K562 (cell line): ENCODE data around the gene TAF3. TPM values are rescaled to one million over a fixed set of nuclear protein-coding genes. Genes with fewer than 3 reads are reported as not detected.
A peak's percentile ranks its signal among the peaks of the same experiment; 100 is the strongest.

Experiments
- ATF7 ChIP-seq: fragments of 450-650 bp; IDR thresholded peaks from 2 replicates; pipeline ENCODE4 v1.7.1; 2014; ENCODE audit warnings: mild to moderate bottlenecking, moderate library complexity
- BDP1 ChIP-seq: IDR thresholded peaks from 3 replicates; pipeline ENCODE4 v1.6.1; 2011; ENCODE audit not compliant: insufficient read length, insufficient read depth
- DPF2 ChIP-seq: fragments of 450-650 bp; IDR thresholded peaks from 2 replicates; pipeline ENCODE4 v1.6.1; 2016
- MGA ChIP-seq: fragments of 450-650 bp; IDR thresholded peaks from 2 replicates; pipeline ENCODE4 v1.6.1; 2016; ENCODE audit warnings: mild to moderate bottlenecking, moderate library complexity
- MNT ChIP-seq, 2 experiments: fragments of 450-650 bp; conservative IDR thresholded peaks; 2 replicates each; pipeline ENCODE4 v1.6.1; 2017; ENCODE audit warnings: mild to moderate bottlenecking in 2 of 2, moderate library complexity in 2 of 2
- MYC ChIP-seq, 2 experiments: fragments of 250-450 bp in 1 of 2; sonication (Bioruptor Pico) in 1 of 2; IDR thresholded peaks; 2 replicates each; pipeline versions ENCODE4 v1.5.1 to v1.6.1; 2012 to 2021; ENCODE audit warnings: low read depth in 2 of 2, borderline replicate concordance in 1 of 2, improper control_type of control experiment in 1 of 2, low read length in 1 of 2, mild to moderate bottlenecking in 1 of 2, moderate library complexity in 1 of 2
- RCOR1 ChIP-seq, 2 experiments: IDR thresholded peaks; 2 replicates each; pipeline ENCODE4 v1.6.1; 2012; ENCODE audit warnings: low read depth in 2 of 2, low read length in 2 of 2, borderline replicate concordance in 1 of 2, improper control_type of control experiment in 1 of 2
- ZNF212 ChIP-seq: fragments of 450-650 bp; formaldehyde crosslinking; IDR thresholded peaks from 2 replicates; pipeline ENCODE4 v1.4.0; 2020; ENCODE audit warnings: mild to moderate bottlenecking
- ZNF239 ChIP-seq: fragments of 250-450 bp; sonication (Bioruptor Pico); IDR thresholded peaks from 2 replicates; pipeline ENCODE4 v1.4.0; 2020; ENCODE audit warnings: mild to moderate bottlenecking
- polyA plus RNA-seq, 8 experiments: library from polyadenylated mRNA; depleted of rRNA in 4 of 8; stranded (reverse) in 5 of 8; unstranded in 3 of 8; fragments of >200 nt; fragmentation: Nextera tagmentation in 2 of 8; fragmentation: Illumina TruSeq in 1 of 8; extraction: Ambion mirVana in 2 of 8; extraction: Trizol in 1 of 8; gene quantifications; 2 replicates each; pipeline versions ENCODE4 v1.2.1 to v1.2.3, GENCODE V29; 2011 to 2014; ENCODE audit warnings: inconsistent platforms in 1 of 8, missing spikeins in 1 of 8
- total RNA-seq, 7 experiments: library from RNA; depleted of rRNA in 6 of 7; stranded (reverse); fragments of >200 nt in 6 of 7; fragmentation: Illumina TruSeq in 2 of 7; extraction: Trizol in 2 of 7; gene quantifications; 2 replicates each; pipeline versions ENCODE4 v1.2.1 to v1.2.3, GENCODE V29; 2011 to 2021; ENCODE audit warnings: low replicate concordance in 1 of 7

Gene TAF3
- total and polyA plus RNA-seq, 9 of the 15 experiments (the other 6 are each of a cell fraction or from before 2014, with no cell fraction given), result 1.5 to 9.9 (median 4.1) TPM

- TF ChIP-seq DPF2, result peak; percentile 52
- TF ChIP-seq MGA, result peak; percentile 42
- TF ChIP-seq RCOR1 (IDR thresholded peaks at IDR 0.05; ENCODE audit: borderline replicate concordance in 1 of 2, low read depth in 2 of 2, low read length in 2 of 2), result 0 out of 4 replicates have a peak, but pooled peaks of 1 of the 2 experiments have one; percentile 20
- peak; percentile 27 to 28; a peak in 1 of 4 replicates for TF ChIP-seq MNT (conservative IDR thresholded peaks at IDR 0.05)
- no peak for TF ChIP-seq ZNF239 (CRISPR knock-in tag)
- TF ChIP-seq ZNF212 (CRISPR knock-in tag), result no peak
- no peak for TF ChIP-seq BDP1
- 0 out of 2 replicates have a peak, but pooled peaks have one; percentile 23 for TF ChIP-seq ATF7
- TF ChIP-seq MYC (IDR thresholded peaks at IDR 0.05; ENCODE audit: low read depth, low read length), result 0 out of 2 replicates have a peak, but pooled peaks have one; percentile 21
- no peak for TF ChIP-seq MYC (CRISPR knock-in tag; IDR thresholded peaks at IDR 0.05; ENCODE audit: borderline replicate concordance, low read depth)
- TF ChIP-seq, all 486 proteins: peak for 17
Observed at GRCh38 chr10:7969623-7970022, 151.3 kb downstream of the TAF3 start (continued).
